ENCODE data around the gene CAMK2N2.

GRCh38 chr3:184237211-184237610 is 24.1 kb downstream of the CAMK2N2 start:
- no peak for TF ChIP-seq CTCF (IDR thresholded peaks at IDR 0.05)
- TF ChIP-seq POLR2A (IDR thresholded peaks at IDR 0.05): no peak
